ENCODE data around the gene LMNA.

The LMNA gene

DNA sequence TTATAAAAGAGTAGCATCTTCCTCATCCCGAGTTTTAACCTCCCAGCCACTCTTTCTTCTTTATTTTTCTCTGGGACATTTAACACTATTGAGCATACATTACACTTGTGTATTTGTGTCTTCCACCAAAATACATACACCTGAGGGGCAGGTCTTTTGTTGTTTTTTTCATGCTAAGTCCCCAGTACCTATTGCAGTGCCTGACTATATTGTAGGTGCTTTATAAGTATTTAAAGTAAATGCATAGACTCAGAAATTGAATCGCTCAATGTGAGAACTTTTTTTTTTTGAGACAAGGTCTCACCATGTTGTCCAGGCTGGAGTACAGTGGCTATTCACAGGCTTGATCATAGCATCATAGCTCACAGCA lies 31.1 kb downstream of the LMNA start:
- Histone ChIP-seq H3K4me3 (ENCODE audit: low read depth, low read length) (no peak overlapping the region), H3K27me3 (ENCODE audit: insufficient read depth, low read length) (no peaks in the 10 kb centered on the region), H3K4me1 (ENCODE audit: control insufficient read depth, insufficient read depth, low read length, unreplicated experiment) (peaks cover 25% of the 10 kb centered on the region), H3K27ac (ENCODE audit: low read depth, low read length) (peak overlapping the region; percentile 54; the same call in 1 of the 2 replicates), H3K79me2 (ENCODE audit: control insufficient read depth, insufficient read depth, low read length, unreplicated experiment) (no peaks in the 10 kb centered on the region), H2AFZ (ENCODE audit: low read length, unreplicated experiment) (no peak overlapping the region), H3K36me3 (ENCODE audit: insufficient read depth, low read length) (no peaks in the 10 kb centered on the region)

DNA sequence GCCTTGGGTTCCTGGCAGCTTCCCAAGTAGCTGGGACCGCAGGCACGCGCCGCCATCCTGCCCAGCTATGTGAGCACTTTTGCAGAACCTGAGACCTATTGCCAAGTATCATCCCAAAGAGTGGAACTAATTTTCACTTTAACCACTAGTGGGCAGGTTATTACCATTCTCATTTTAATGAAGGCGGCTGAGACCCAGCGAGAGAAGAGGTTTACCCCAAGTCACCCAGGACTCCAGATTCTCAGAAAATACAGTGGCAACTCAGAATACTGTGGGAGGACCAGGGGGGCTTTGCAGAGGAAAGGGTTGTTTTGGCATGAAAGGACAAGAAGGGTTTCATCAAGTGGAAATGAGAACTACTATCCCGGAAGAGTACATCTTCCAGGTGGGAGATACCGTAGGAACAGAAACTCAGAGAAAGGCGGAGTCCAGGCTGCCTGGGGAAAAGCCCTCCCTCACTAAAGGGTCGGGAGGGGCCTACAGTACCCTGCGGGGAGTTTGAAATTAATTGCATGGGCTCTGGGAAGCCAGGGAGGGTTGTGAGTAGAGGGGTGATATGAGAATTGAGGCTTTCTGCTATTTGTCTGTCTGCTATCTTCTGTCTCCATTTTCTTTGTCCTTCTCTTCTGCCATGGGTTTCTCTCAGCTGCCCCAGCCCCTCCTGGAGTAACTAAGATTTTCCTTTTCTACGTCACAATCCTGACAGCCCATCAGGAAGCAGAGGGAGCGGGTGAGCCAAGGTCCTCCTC lies 31.7 kb downstream of the LMNA start:
- peaks cover 30% of the 10 kb centered on the region for H3K4me1 ChIP-seq (ENCODE audit: control insufficient read depth, insufficient read depth, low read length, unreplicated experiment)
- no peaks in the 10 kb centered on the region for H3K36me3 ChIP-seq (ENCODE audit: insufficient read depth, low read length)
- H3K79me2 ChIP-seq (ENCODE audit: control insufficient read depth, insufficient read depth, low read length, unreplicated experiment): no peaks in the 10 kb centered on the region
- H2AFZ ChIP-seq (ENCODE audit: low read length, unreplicated experiment): peak overlapping the region; percentile 46
- peak overlapping the region; percentile 51; the same call in 1 of the 2 replicates for H3K27ac ChIP-seq (ENCODE audit: low read depth, low read length)
- no peaks in the 10 kb centered on the region for H3K27me3 ChIP-seq (ENCODE audit: insufficient read depth, low read length)
- peak overlapping the region; percentile 37 for H3K4me3 ChIP-seq (ENCODE audit: low read depth, low read length)

DNA sequence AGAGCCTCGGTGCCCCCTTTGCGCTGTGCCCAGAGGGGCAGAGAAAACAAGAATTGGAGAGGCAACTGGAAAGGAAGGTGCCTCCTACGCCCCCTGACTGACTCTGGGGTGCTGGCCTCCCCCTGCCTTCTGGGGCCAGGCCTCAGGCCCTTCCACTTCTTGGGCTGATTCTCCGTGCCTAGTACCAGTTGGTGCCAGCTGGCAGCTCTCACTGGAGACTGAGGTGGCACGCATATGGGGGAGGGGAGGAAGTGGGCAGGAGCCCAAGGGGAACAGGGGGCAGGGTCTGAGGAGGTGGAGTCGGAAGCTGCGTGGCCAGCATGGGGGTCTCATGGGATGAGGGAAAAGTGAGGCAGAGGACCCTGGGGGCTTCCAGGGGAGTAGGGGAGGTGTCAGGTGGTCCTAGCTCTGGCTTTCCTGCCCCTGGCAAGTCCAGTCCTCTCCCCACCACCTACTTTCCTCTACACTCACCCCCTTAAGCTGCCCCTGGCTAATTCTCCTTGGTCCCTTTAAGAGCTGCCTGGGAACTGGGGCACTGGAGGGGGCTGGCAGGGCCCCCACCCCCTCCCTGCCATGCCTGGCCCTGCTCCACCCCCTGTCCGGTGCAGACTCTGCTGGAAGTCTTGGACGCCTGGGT lies 32.4 kb downstream of the LMNA start:
- Histone ChIP-seq H2AFZ (ENCODE audit: low read length, unreplicated experiment) (peak overlapping the region; percentile 46), H3K4me1 (ENCODE audit: control insufficient read depth, insufficient read depth, low read length, unreplicated experiment) (peaks cover 32% of the 10 kb centered on the region), H3K79me2 (ENCODE audit: control insufficient read depth, insufficient read depth, low read length, unreplicated experiment) (no peaks in the 10 kb centered on the region), H3K4me3 (ENCODE audit: low read depth, low read length) (peak overlapping the region; percentile 37), H3K27ac (ENCODE audit: low read depth, low read length) (peak overlapping the region; percentile 51; the same call in 1 of the 2 replicates), H3K27me3 (ENCODE audit: insufficient read depth, low read length) (no peaks in the 10 kb centered on the region), H3K36me3 (ENCODE audit: insufficient read depth, low read length) (no peaks in the 10 kb centered on the region)

DNA sequence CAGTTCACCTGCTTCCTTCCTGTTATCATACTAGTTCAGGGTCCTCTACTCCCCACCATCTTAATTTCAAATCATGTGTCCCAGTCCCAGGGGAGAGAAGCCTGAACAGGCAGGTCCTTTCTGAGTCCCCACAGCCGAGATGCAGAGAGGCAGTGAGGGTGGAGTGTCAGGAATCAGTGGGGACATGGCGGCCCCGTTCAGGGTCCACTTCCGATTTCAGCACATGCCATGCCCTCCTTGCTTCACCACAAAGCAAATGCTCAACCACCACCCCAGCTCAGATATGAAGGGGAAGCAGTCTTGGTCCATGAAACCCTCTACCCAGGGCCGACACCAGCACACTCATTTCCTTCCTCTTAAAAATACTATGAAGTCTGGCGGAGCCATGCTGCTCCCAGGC lies 33.7 kb downstream of the LMNA start:
- Histone ChIP-seq H3K79me2 (ENCODE audit: control insufficient read depth, insufficient read depth, low read length, unreplicated experiment) (no peaks in the 10 kb centered on the region), H3K36me3 (ENCODE audit: insufficient read depth, low read length) (no peaks in the 10 kb centered on the region), H3K27me3 (ENCODE audit: insufficient read depth, low read length) (no peaks in the 10 kb centered on the region), H3K27ac (ENCODE audit: low read depth, low read length) (no peak overlapping the region), H2AFZ (ENCODE audit: low read length, unreplicated experiment) (no peak overlapping the region), H3K4me1 (ENCODE audit: control insufficient read depth, insufficient read depth, low read length, unreplicated experiment) (peaks cover 40% of the 10 kb centered on the region), H3K4me3 (ENCODE audit: low read depth, low read length) (no peak overlapping the region)

DNA sequence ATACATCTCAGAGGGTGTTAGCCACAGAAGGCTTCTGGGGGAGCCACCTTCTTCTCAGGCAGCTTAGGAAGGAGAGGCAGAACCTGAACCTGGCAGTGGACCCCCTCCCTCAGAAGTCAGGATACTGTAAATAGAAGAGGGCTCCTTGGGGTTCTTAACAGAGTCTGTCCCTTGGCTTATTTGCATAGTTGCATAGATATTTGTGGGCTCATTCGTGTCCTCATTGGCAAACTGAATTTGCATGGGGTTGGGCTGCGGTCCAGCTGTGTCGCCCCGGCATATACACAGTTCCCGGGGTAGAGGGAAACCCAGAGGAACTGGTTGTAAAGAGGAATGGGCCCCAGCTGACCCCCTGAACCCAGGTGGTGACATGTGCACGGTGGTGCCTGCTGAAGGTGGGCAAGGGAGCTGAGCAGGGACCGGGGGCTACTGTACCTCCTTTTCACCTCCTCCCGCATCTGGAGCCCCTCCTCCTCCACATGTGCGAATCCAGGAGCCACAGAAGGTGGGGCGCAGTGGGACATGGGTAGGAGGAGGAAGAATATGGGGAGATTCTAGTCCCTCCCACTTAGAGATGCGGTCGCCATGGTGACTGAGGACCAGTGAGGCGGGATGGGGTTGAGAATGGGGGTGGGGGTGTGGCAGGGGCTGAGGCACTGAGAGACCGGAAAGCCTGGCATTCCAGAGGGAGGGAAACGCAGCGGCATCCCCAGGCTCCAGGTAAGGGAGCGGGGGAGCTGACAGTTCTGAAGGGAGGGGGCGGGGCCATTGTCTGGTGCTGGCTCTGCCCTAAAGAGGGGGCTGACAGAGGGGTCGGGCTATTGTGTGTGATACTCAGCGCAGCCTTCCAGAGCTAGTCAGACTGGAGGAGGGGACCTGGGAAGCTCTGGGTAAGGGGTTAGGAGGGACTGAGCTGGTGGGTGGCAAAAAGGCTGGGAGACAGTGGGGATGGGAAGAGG lies 35.1 kb downstream of the LMNA start:
- Histone ChIP-seq H3K27ac (ENCODE audit: low read depth, low read length) (no peak overlapping the region), H3K36me3 (ENCODE audit: insufficient read depth, low read length) (no peaks in the 10 kb centered on the region), H2AFZ (ENCODE audit: low read length, unreplicated experiment) (no peak overlapping the region), H3K4me1 (ENCODE audit: control insufficient read depth, insufficient read depth, low read length, unreplicated experiment) (peaks cover 37% of the 10 kb centered on the region), H3K79me2 (ENCODE audit: control insufficient read depth, insufficient read depth, low read length, unreplicated experiment) (no peaks in the 10 kb centered on the region), H3K27me3 (ENCODE audit: insufficient read depth, low read length) (no peaks in the 10 kb centered on the region), H3K4me3 (ENCODE audit: low read depth, low read length) (no peak overlapping the region)

DNA sequence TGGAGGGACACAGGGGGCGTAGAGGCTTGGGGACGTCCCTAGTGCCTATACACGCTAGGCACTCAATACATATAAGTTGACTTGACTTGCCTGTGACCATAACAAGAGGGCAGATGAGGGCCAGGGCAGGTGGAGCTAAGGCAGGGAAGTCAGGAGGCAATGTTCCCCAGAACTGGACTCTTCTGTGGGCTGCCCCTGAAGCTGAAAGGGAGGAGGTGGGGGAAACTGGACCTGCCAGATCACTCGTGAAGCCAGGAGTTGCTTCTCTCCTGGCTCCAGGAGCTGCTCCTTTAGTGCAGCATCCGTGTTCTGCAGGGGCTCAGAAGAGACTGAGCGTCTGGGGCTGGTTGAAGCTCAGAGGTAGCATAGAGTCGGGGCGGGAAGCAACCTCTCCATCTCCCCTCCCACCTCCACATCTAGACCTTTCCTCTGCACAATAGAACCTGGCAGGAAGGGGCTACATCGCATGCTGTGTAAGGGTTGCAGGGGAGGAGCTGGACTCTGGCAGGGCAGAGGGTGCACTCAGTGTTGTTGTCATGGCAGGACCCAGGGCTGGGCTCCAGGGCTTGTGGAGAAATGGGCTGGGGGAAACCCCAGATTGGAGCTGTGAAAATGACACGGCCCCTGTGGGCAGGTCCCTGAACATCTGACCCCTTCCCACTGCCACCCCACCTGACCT lies 36.0 kb downstream of the LMNA start:
- H3K27ac ChIP-seq (ENCODE audit: low read depth, low read length): peak overlapping the region; percentile 58; the same call in 1 of the 2 replicates
- no peaks in the 10 kb centered on the region for H3K27me3 ChIP-seq (ENCODE audit: insufficient read depth, low read length)
- H3K4me1 ChIP-seq (ENCODE audit: control insufficient read depth, insufficient read depth, low read length, unreplicated experiment): peaks cover 33% of the 10 kb centered on the region
- H3K4me3 ChIP-seq (ENCODE audit: low read depth, low read length): no peak overlapping the region
- H3K79me2 ChIP-seq (ENCODE audit: control insufficient read depth, insufficient read depth, low read length, unreplicated experiment): no peaks in the 10 kb centered on the region
- H2AFZ ChIP-seq (ENCODE audit: low read length, unreplicated experiment): no peak overlapping the region
- H3K36me3 ChIP-seq (ENCODE audit: insufficient read depth, low read length): no peaks in the 10 kb centered on the region

DNA sequence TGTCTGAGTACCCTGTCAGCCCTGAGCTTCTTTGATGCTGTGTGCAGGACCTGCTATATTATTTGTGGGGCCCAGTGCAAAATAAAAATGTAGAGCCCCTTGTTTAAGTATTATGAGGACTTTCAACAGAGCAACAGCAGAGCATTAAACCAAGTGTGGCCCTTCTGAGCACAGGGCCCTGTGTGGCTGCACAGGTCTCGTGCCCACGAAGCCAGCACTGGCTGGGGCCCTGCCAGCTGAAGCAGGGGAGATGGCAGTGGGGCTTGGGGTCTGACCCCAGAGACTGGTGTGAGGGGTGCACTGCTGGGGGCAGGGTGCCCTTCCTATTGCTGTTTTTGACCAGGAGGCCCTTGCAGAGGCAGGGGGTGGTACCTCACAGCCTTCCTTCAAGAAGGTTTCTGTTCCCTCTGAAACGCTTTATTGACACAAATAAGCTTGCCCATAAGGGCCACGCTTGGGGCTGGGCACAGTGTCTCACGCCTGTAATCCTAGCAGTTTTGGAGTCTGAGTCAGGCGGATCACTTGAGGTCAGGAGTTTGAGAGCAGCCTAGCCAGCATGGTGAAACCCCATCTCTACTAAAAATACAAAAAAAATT lies 36.7 kb downstream of the LMNA start:
- no peaks in the 10 kb centered on the region for H3K36me3 ChIP-seq (ENCODE audit: insufficient read depth, low read length)
- H2AFZ ChIP-seq (ENCODE audit: low read length, unreplicated experiment): no peak overlapping the region
- H3K27ac ChIP-seq (ENCODE audit: low read depth, low read length): peak overlapping the region; percentile 58; the same call in 1 of the 2 replicates
- peaks cover 28% of the 10 kb centered on the region for H3K4me1 ChIP-seq (ENCODE audit: control insufficient read depth, insufficient read depth, low read length, unreplicated experiment)
- H3K4me3 ChIP-seq (ENCODE audit: low read depth, low read length): no peak overlapping the region
- H3K79me2 ChIP-seq (ENCODE audit: control insufficient read depth, insufficient read depth, low read length, unreplicated experiment): no peaks in the 10 kb centered on the region
- H3K27me3 ChIP-seq (ENCODE audit: insufficient read depth, low read length): no peaks in the 10 kb centered on the region

DNA sequence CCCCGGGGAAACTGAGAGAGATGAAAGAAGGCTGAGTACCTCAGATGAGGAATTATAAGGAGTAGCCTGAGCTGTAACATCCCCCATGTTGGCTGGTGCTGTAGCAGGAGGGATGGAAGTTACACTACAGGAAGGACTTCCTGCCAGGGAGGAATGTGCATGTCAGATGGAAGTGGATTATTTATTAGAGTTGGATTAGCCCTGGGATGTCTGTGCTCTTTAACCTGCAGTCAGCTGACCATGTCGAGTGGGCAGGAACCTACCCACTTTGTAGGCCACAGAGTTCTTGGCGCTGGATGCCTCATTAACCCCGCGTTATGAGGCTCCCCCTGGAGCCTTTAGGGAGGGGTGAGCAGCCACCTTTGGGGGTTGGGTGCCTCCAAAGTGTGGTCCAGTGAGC lies 38.1 kb downstream of the LMNA start:
- H3K4me3 ChIP-seq (ENCODE audit: low read depth, low read length): no peak overlapping the region
- no peaks in the 10 kb centered on the region for H3K27me3 ChIP-seq (ENCODE audit: insufficient read depth, low read length)
- H3K4me1 ChIP-seq (ENCODE audit: control insufficient read depth, insufficient read depth, low read length, unreplicated experiment): peaks cover 18% of the 10 kb centered on the region
- H3K27ac ChIP-seq (ENCODE audit: low read depth, low read length): no peak overlapping the region
- no peak overlapping the region for H2AFZ ChIP-seq (ENCODE audit: low read length, unreplicated experiment)
- no peaks in the 10 kb centered on the region for H3K36me3 ChIP-seq (ENCODE audit: insufficient read depth, low read length)
- no peaks in the 10 kb centered on the region for H3K79me2 ChIP-seq (ENCODE audit: control insufficient read depth, insufficient read depth, low read length, unreplicated experiment)

DNA sequence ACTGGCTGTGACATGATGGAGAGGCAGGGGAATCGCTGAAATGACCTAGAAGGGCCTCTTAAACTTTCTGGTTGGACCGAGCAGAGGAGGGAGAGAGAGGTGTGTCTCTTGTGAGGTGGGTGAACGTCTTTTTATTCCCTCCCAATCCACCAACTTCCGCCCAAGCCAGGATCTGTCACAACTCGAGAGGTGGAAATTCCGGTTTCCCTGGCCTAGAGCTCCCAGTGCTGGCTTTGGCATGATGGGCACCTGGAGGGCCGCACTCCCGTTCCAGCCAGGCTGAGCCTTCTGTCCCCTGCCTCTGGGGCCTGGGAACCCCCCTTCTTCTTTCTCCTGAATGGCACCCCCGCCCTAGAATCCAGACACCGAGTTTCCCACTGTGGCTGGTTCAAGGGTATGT lies 38.9 kb downstream of the LMNA start, which contains the start of gene SEMA4A:
Gene SEMA4A (plus strand): TSS at position 224 of the 400 bp plus-strand sequence. CDS start 994 bp downstream, outside the sequence.
- Histone ChIP-seq H3K79me2 (ENCODE audit: control insufficient read depth, insufficient read depth, low read length, unreplicated experiment) (no peaks in the 10 kb centered on the region), H2AFZ (ENCODE audit: low read length, unreplicated experiment) (no peak within 1 kb of the TSS), H3K27me3 (ENCODE audit: insufficient read depth, low read length) (no peaks in the 10 kb centered on the region), H3K4me1 (ENCODE audit: control insufficient read depth, insufficient read depth, low read length, unreplicated experiment) (peaks cover 18% of the 10 kb centered on the region), H3K4me3 (ENCODE audit: low read depth, low read length) (no peak within 1 kb of the TSS), H3K27ac (ENCODE audit: low read depth, low read length) (no peak within 1 kb of the TSS), H3K36me3 (ENCODE audit: insufficient read depth, low read length) (no peaks in the 10 kb centered on the region)

DNA sequence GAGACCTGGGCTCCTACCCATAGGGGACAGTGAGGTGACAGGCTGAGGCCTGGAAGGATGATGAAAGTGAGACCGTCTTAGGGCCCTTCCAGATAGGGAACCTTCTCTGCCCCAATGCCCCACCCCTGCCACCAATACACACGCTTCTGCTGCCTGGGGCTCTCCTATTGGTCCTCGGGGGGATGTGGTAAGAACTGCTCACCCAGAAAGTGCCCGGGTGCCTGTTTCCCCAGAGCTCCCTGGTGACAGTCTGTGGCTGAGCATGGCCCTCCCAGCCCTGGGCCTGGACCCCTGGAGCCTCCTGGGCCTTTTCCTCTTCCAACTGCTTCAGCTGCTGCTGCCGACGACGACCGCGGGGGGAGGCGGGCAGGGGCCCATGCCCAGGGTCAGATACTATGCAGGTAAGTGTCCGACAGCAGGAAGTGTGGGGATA lies 39.8 kb downstream of the LMNA start:
- Histone ChIP-seq H3K27ac (ENCODE audit: low read depth, low read length) (no peak overlapping the region), H3K36me3 (ENCODE audit: insufficient read depth, low read length) (no peaks in the 10 kb centered on the region), H3K4me1 (ENCODE audit: control insufficient read depth, insufficient read depth, low read length, unreplicated experiment) (peaks cover 21% of the 10 kb centered on the region), H3K4me3 (ENCODE audit: low read depth, low read length) (no peak overlapping the region), H3K27me3 (ENCODE audit: insufficient read depth, low read length) (no peaks in the 10 kb centered on the region), H3K79me2 (ENCODE audit: control insufficient read depth, insufficient read depth, low read length, unreplicated experiment) (no peaks in the 10 kb centered on the region), H2AFZ (ENCODE audit: low read length, unreplicated experiment) (no peak overlapping the region)

All from ACC112 (cell line).